GM12878 (cell line): ENCODE measurements around the gene AMN. TPM values are rescaled to one million over a fixed set of nuclear protein-coding genes. Genes with fewer than 3 reads are reported as not detected.
A peak's percentile ranks its signal among the peaks of the same experiment; 100 is the strongest.

ENCODE experiments used
- ATAC-seq: fragments of 200-7000 bp; cut with Tn5 transposase; 3 replicates; pipeline ENCODE4 v1.9.1; 2020; ENCODE audit warnings: mild to moderate bottlenecking, moderate library complexity
- Bru-seq: library from RNA; stranded (reverse); fragments of 400-500 nt; gene quantifications from one replicate; lab custom pipeline; 2021; lab: Mats Ljungman, UMichigan
- BruChase-seq, 2 experiments: library from RNA; stranded (reverse); fragments of 400-500 nt; gene quantifications; one replicate each; lab custom pipeline; 2021; lab: Mats Ljungman, UMichigan
- BruUV-seq: library from RNA; stranded (reverse); fragments of 400-500 nt; replicated peaks from 2 replicates; lab custom pipeline; 2021; lab: Mats Ljungman, UMichigan
- CTCF ChIA-PET: fragments of 300-600 bp; sonication (Branson Sonifier 250); formaldehyde crosslinking; extraction: SDS; loops from one replicate; lab custom pipeline; 2021; ENCODE audit warnings: inconsistent platforms; lab: Yijun Ruan, JAX
- POLR2A ChIA-PET: fragments of 350-600 bp; formaldehyde crosslinking; extraction: SDS; loops from one replicate; lab custom pipeline; 2021; ENCODE audit warnings: inconsistent platforms; lab: Charles Lee
- RAD21 ChIA-PET: fragments of 300-600 bp; sonication (Branson Sonifier 250); formaldehyde crosslinking; loops from one replicate; lab custom pipeline; 2023; ENCODE audit warnings: antibody characterized with exemption; ENCODE audit not compliant: unreplicated experiment; lab: Charles Lee
- SMC1A ChIA-PET: fragments of 300-600 bp; sonication (Branson Sonifier 250); formaldehyde crosslinking; loops from one replicate; lab custom pipeline; 2023; ENCODE audit not compliant: unreplicated experiment, uncharacterized antibody; lab: Charles Lee
- DNase-seq: peaks from one replicate; pipeline ENCODE4 v3.0.0-alpha.2; 2011; ENCODE audit warnings: low read depth, low spot score
- FAIRE-seq: peaks from 3 replicates; lab custom pipeline; 2011; peaks lifted over from hg19 to GRCh38; lab: Jason Lieb, UNC
- H2AFZ ChIP-seq: 2 replicates; pipeline ENCODE4 v1.6.0; 2011; ENCODE audit warnings: low read depth, low read length, control low read depth; ENCODE audit not compliant: control insufficient read depth
- H3K27ac ChIP-seq: 2 replicates; pipeline ENCODE4 v1.5.1; 2011; ENCODE audit warnings: control low read depth; ENCODE audit not compliant: control insufficient read depth, insufficient read depth
- H3K27me3 ChIP-seq, 2 experiments: replicated peaks in 1 of 2; 2 replicates each; pipeline versions ENCODE4 v1.6.0 to v1.6.1; 2011; ENCODE audit warnings: low read length in 1 of 2; ENCODE audit not compliant: control insufficient read depth in 2 of 2, insufficient read depth in 2 of 2
- H3K36me3 ChIP-seq, 2 experiments: 2 replicates each; pipeline ENCODE4 v1.5.1; 2011; ENCODE audit warnings: low read length in 1 of 2; ENCODE audit not compliant: control insufficient read depth in 2 of 2, insufficient read depth in 2 of 2
- H3K4me1 ChIP-seq: 2 replicates; pipeline ENCODE4 v1.6.1; 2011; ENCODE audit warnings: mild to moderate bottlenecking, low read length, moderate library complexity, mixed read lengths; ENCODE audit not compliant: control insufficient read depth, insufficient read depth
- H3K4me2 ChIP-seq: 2 replicates; pipeline ENCODE4 v1.6.0; 2011; ENCODE audit warnings: control low read depth; ENCODE audit not compliant: control insufficient read depth, insufficient read depth
- H3K4me3 ChIP-seq: fragments of 200-600 bp; sonication (generic); 2 replicates; pipeline ENCODE4 v1.5.1; 2016
- H3K79me2 ChIP-seq: 2 replicates; pipeline ENCODE4 v1.6.0; 2011; ENCODE audit warnings: low read length; ENCODE audit not compliant: control insufficient read depth, insufficient read depth
- H3K9ac ChIP-seq: 2 replicates; pipeline ENCODE4 v1.8.0; 2011; ENCODE audit warnings: low read length, control low read depth, mixed read lengths; ENCODE audit not compliant: control insufficient read depth, insufficient read depth
- H3K9me3 ChIP-seq: replicated peaks from 3 replicates; pipeline ENCODE4 v1.5.1; 2011; ENCODE audit warnings: mild to moderate bottlenecking, low read length; ENCODE audit not compliant: control insufficient read depth, insufficient read depth
- H4K20me1 ChIP-seq: 2 replicates; pipeline ENCODE4 v1.6.0; 2011; ENCODE audit not compliant: control insufficient read depth, insufficient read depth
- ASH2L ChIP-seq: fragments of 300-600, 200-600 bp; sonication (generic); IDR thresholded peaks from 2 replicates; pipeline ENCODE4 v1.6.1; 2017; ENCODE audit warnings: low read depth, mild to moderate bottlenecking, borderline replicate concordance
- GATAD2B ChIP-seq: fragments of 450-650 bp; conservative IDR thresholded peaks from 2 replicates; pipeline ENCODE4 v1.6.1; 2017; ENCODE audit warnings: low read depth, mild to moderate bottlenecking, moderate library complexity
- IKZF2 ChIP-seq, 2 experiments: fragments of 450-650 bp; IDR thresholded peaks; 2 replicates each; pipeline ENCODE4 v1.6.1; 2017; ENCODE audit warnings: mild to moderate bottlenecking in 2 of 2, moderate library complexity in 2 of 2
- SREBF1 ChIP-seq: IDR thresholded peaks from 2 replicates; pipeline ENCODE4 v1.6.1; 2012; ENCODE audit warnings: mild to moderate bottlenecking, low read length
- ZNF384 ChIP-seq: IDR thresholded peaks from 2 replicates; pipeline ENCODE4 v1.6.1; 2012; ENCODE audit warnings: low read depth, mild to moderate bottlenecking, low read length, improper control_type of control experiment, borderline replicate concordance
- ZNF622 ChIP-seq: fragments of 450-650 bp; IDR thresholded peaks from 2 replicates; pipeline ENCODE4 v1.6.1; 2017; ENCODE audit warnings: mild to moderate bottlenecking, inconsistent platforms
- WGBS: methylation state at CpG from one replicate; pipeline ENCODE4 v1.1.6; 2016; ENCODE audit warnings: low lambda C conversion rate; ENCODE audit not compliant: insufficient replicate concordance, insufficient coverage; ENCODE audit errors: missing lambda C conversion rate; 5-methylcytosine and 5-hydroxymethylcytosine counted together
- in situ Hi-C: fragments of 300-500 bp; cut with MboI; formaldehyde crosslinking; loops from 9 replicates; pipeline ENCODE4 v1.14.3; 2018; ENCODE audit warnings: mixed read lengths
- intact Hi-C: fragments of 100-400 bp; cut with micrococcal nuclease; formaldehyde crosslinking; loops from one replicate; pipeline ENCODE4 v1.14.2; 2022; ENCODE audit not compliant: unreplicated experiment
- long read RNA-seq, 2 experiments: library from polyadenylated mRNA; unstranded; transcript quantifications; one replicate each; pipeline ENCODE4 v2.0.0, GENCODE V29; 2019 to 2020
- polyA minus RNA-seq, 3 experiments: library from RNA; depleted of rRNA, polyadenylated mRNA; stranded (reverse); fragments of >200 nt; gene quantifications; 2 replicates each; pipeline ENCODE4 v1.2.3, GENCODE V29; 2011
- polyA plus RNA-seq, 11 experiments: library from polyadenylated mRNA; depleted of rRNA in 4 of 11; unstranded in 6 of 11; stranded (reverse) in 5 of 11; fragments of >200 nt; fragmentation: Nextera tagmentation in 4 of 11; fragmentation: Illumina TruSeq in 1 of 11; extraction: Ambion mirVana in 4 of 11; extraction: Trizol in 1 of 11; gene quantifications; 1 replicate in 1 of 11; 2 replicates in 10 of 11; pipeline versions ENCODE4 v1.2.1 to v1.2.3, GENCODE V29; 2011 to 2016; ENCODE audit warnings: inconsistent platforms in 2 of 11, missing spikeins in 2 of 11, low read depth in 1 of 11
- total RNA-seq, 4 experiments: library from RNA; depleted of rRNA in 3 of 4; stranded (reverse); fragments of >200 nt in 3 of 4; fragmentation: Illumina TruSeq in 1 of 4; extraction: Trizol in 1 of 4; gene quantifications; 2 replicates each; pipeline versions ENCODE4 v1.2.1 to v1.2.3, GENCODE V29; 2013 to 2021
- TF ChIP-seq, protein P1 (sequence below): IDR thresholded peaks from 2 replicates; pipeline ENCODE4 v1.6.1; 2011; ENCODE audit warnings: borderline replicate concordance, low read depth, mild to moderate bottlenecking, moderate library complexity, mixed read lengths, low read length; ENCODE audit not compliant: insufficient read depth; ENCODE audit errors: extremely low read length

AMN gene
- total RNA-seq (2013; cell fraction: nucleolus; rRNA removed), result 2.7 TPM in 2 replicates
- total RNA-seq (2014; rRNA removed), result 0.11 and 0.17 TPM in 2 replicates
- total RNA-seq (2014; rRNA removed; fragmentation: Illumina TruSeq; extraction: Trizol), result not detected in 2 replicates
- total RNA-seq (2021), result 0.33 and 0.82 TPM in 2 replicates
- polyA plus RNA-seq (2011; ENCODE audit: low read depth), result not detected
- 0.04 and 0.10 TPM in 2 replicates for polyA plus RNA-seq (2011; rRNA removed)
- polyA plus RNA-seq (2011; cell fraction: cytosol; rRNA removed), result 0.07 and 0.22 TPM in 2 replicates
- 2.1 and 2.7 TPM in 2 replicates for polyA plus RNA-seq (2011; cell fraction: nucleus; rRNA removed)
- polyA plus RNA-seq (2012), result 0.26 and 0.45 TPM in 2 replicates
- 0.03 TPM in 1 of 2 replicates, not detected in the other for polyA plus RNA-seq (2014; fragmentation: Illumina TruSeq; extraction: Trizol)
- not detected for polyA plus RNA-seq (2014; fragmentation: Nextera tagmentation; extraction: Ambion mirVana)
- 0.24 TPM in 1 of 2 replicates, not detected in the other for polyA plus RNA-seq (2014; rRNA removed)
- not detected for polyA plus RNA-seq (2016; fragmentation: Nextera tagmentation; extraction: Ambion mirVana)
- polyA minus RNA-seq (2011; rRNA and poly(A)+ RNA removed), result 0.21 TPM in 1 of 2 replicates, not detected in the other
- polyA minus RNA-seq (2011; cell fraction: cytosol; rRNA and poly(A)+ RNA removed), result not detected in 2 replicates
- 0.36 and 0.48 TPM in 2 replicates for polyA minus RNA-seq (2011; cell fraction: nucleus; rRNA and poly(A)+ RNA removed)
- Bru-seq, nascent RNA, result percentile 27 among the genes with signal in this experiment
- BruChase-seq, experiment 1, labeled RNA remaining after a 6-hour chase, result percentile 53 among the genes with signal in this experiment
- BruChase-seq, experiment 2, labeled RNA remaining after a 2-hour chase, result percentile 47 among the genes with signal in this experiment
- long read RNA-seq, experiment 1, result 0 reads
- long read RNA-seq, experiment 2, result 0 reads

DNA sequence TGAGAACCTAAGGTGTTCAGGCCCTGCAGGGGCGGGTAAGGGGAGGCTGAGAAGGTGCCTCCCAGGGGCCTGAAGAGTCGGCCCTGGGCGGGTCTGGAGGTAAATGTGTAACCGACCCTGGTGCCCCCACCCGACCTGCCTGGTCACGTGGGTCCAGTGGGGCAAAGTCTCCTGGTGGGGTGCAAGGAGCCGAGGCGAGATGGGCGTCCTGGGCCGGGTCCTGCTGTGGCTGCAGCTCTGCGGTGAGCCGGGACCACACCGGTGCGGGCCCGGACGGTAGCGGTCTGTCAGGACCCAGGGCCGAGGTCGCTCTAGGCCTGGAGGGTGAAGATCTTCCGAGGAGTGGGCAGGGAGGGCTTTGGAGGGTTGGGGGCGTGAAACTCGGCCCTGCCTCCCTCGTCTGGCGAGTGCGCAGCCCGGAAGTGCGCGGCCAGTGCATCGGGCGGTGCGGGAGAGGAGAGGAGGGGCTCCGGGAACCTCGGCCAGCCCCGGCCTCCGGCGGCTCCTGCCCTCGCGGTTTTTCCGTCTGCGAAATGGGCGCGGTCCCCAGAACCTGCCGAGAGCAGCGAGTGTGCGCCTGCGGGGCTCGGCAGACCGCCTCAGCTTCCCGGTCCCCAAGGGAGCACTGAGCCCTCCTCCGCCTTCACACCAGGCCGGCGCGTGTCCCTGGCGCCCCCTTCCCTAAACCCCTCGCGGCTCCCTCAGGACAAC lies at the start of gene AMN:
Gene AMN, plus strand, starts transcription at position 174 of the 711 bp plus-strand sequence. Its CDS starts 26 bp downstream, at position 200.
- H3K9ac ChIP-seq, result no peak within 1 kb of the TSS
- no peaks in the 10 kb centered on the region for H3K36me3 ChIP-seq
- RAD21 ChIA-PET, result no interaction called here
- no TSS peak for BruUV-seq
- FAIRE-seq (no peak), ATAC-seq (peak; percentile 50), DNase-seq (no peak)
- H3K79me2 ChIP-seq, result no peaks in the 10 kb centered on the region
- no peaks in the 10 kb centered on the region for H3K9me3 ChIP-seq
- CTCF ChIA-PET, result no interaction called here
- peaks cover 2% of the 10 kb centered on the region for H3K4me1 ChIP-seq
- peak within 1 kb of the TSS; percentile 17; the same call in 1 of the 2 replicates for H3K4me3 ChIP-seq
- H3K27me3 ChIP-seq, result peaks cover 4 to 14% of the 10 kb centered on the region in 2 experiments
- SMC1A ChIA-PET, result no interaction called here
- H4K20me1 ChIP-seq, result no peaks in the 10 kb centered on the region
- H2AFZ ChIP-seq, result no peak within 1 kb of the TSS; the same call in 1 of the 2 replicates
- in situ Hi-C loops (no loop called here), intact Hi-C loops (no loop called here)
- 13% methylated on average over 43 of the region's 56 CpGs for WGBS
- POLR2A ChIA-PET, result no interaction called here
- no peak within 1 kb of the TSS for H3K27ac ChIP-seq
- no peak for TF ChIP-seq SREBF1
- no peak for TF ChIP-seq ASH2L
- no peak for TF ChIP-seq ZNF622
- TF ChIP-seq, protein P1, sequence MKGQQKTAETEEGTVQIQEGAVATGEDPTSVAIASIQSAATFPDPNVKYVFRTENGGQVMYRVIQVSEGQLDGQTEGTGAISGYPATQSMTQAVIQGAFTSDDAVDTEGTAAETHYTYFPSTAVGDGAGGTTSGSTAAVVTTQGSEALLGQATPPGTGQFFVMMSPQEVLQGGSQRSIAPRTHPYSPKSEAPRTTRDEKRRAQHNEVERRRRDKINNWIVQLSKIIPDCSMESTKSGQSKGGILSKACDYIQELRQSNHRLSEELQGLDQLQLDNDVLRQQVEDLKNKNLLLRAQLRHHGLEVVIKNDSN, result peak; percentile 50
- TF ChIP-seq GATAD2B, result 0 out of 2 replicates have a peak, but pooled peaks have one; percentile 25
- 0 out of 4 replicates have a peak, but pooled peaks of 1 of the 2 experiments have one; percentile 8 for TF ChIP-seq IKZF2 (IDR thresholded peaks at IDR 0.05)
- TF ChIP-seq ZNF384, result no peak
- peak within 1 kb of the TSS; percentile 75 for H3K4me2 ChIP-seq
